Lower leg skin (tissue), 3 donors: ENCODE data around the gene ADAMTS19.

Experiments used
- POLR2A ChIP-seq, 2 donors: fragments of 450-650 bp; IDR thresholded peaks; one replicate each; pipeline ENCODE4 v1.6.1; 2016 to 2017; ENCODE audit warnings: antibody characterized with exemption in 2 of 2, mild to moderate bottlenecking in 1 of 2, moderate library complexity in 1 of 2
- TF ChIP-seq, protein P1 (sequence below), 3 donors: fragments of 450-650 bp; IDR thresholded peaks; one replicate each; pipeline ENCODE4 v1.5.1; 2016; ENCODE audit warnings: antibody characterized with exemption in 3 of 3, mild to moderate bottlenecking in 3 of 3, moderate library complexity in 2 of 3

GRCh38 chr5:129661366-129662035 lies 201.4 kb downstream of the ADAMTS19 start:
- TF ChIP-seq, protein P1, sequence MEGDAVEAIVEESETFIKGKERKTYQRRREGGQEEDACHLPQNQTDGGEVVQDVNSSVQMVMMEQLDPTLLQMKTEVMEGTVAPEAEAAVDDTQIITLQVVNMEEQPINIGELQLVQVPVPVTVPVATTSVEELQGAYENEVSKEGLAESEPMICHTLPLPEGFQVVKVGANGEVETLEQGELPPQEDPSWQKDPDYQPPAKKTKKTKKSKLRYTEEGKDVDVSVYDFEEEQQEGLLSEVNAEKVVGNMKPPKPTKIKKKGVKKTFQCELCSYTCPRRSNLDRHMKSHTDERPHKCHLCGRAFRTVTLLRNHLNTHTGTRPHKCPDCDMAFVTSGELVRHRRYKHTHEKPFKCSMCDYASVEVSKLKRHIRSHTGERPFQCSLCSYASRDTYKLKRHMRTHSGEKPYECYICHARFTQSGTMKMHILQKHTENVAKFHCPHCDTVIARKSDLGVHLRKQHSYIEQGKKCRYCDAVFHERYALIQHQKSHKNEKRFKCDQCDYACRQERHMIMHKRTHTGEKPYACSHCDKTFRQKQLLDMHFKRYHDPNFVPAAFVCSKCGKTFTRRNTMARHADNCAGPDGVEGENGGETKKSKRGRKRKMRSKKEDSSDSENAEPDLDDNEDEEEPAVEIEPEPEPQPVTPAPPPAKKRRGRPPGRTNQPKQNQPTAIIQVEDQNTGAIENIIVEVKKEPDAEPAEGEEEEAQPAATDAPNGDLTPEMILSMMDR (IDR thresholded peaks at IDR 0.05) = no peak
- no peak for TF ChIP-seq POLR2A (IDR thresholded peaks at IDR 0.05)
